GM21367 (cell line): ENCODE data around the gene CACNG6.
"Not testable (repeated sequence)": the region's sequence is repeated elsewhere in the genome, so short reads cannot be mapped to it uniquely, and the experiment has no call there.

Experiments used
- ATAC-seq: cut with Tn5 transposase; IDR thresholded peaks from one replicate; pipeline ENCODE4 v1.9.1; 2021; ENCODE audit not compliant: unreplicated experiment

The CACNG6 gene, protein sequence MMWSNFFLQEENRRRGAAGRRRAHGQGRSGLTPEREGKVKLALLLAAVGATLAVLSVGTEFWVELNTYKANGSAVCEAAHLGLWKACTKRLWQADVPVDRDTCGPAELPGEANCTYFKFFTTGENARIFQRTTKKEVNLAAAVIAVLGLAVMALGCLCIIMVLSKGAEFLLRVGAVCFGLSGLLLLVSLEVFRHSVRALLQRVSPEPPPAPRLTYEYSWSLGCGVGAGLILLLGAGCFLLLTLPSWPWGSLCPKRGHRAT

DNA sequence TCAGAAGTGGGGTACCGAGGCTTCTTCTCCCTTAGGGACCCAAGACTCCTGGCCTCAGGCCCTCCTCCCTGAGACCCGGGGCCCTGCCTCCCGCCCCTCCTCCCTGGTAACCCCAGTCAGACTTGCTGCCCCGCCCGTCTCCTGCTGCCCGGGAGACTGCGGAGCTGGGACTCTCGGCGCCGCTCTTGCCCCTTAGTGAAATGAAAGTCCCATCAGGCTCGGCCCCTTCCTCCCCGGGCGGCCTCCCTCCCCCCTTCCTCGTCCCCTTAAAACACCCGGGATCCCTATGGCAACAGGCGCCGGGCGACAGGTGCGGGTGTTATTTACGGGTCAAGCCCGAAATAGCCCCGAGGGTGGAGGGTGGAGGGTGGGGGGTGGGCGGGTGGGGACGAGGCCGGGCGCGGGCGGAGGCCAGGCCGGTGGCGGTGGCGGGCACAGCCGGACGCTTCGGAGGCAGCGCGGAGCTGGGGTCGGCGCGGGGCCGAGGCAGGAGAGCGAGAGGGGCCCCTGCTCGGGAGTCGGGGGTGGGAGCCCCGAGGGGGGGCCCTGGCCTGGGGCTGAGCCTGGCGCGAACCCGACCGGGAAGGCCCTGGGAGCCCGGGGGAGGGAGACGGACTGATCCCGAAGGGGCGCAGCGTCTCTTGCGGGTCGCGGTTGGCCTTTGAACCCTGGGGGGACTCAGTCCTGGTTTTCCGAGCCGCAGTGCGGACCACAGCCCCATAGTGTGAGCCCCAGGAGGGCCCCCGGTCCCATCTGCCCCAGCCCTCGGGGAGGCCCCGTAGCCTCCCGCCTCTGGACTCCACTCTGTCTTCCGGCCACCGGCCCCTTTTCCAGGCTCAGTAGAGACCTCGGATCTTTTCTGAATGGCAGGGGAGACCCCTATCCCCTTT, at the start of gene CACNG6:
TSS of gene CACNG6 (plus strand) at position 414 of the 890 bp plus-strand sequence. CDS start 1,241 bp downstream, outside the sequence.
- ATAC-seq: no peak

DNA sequence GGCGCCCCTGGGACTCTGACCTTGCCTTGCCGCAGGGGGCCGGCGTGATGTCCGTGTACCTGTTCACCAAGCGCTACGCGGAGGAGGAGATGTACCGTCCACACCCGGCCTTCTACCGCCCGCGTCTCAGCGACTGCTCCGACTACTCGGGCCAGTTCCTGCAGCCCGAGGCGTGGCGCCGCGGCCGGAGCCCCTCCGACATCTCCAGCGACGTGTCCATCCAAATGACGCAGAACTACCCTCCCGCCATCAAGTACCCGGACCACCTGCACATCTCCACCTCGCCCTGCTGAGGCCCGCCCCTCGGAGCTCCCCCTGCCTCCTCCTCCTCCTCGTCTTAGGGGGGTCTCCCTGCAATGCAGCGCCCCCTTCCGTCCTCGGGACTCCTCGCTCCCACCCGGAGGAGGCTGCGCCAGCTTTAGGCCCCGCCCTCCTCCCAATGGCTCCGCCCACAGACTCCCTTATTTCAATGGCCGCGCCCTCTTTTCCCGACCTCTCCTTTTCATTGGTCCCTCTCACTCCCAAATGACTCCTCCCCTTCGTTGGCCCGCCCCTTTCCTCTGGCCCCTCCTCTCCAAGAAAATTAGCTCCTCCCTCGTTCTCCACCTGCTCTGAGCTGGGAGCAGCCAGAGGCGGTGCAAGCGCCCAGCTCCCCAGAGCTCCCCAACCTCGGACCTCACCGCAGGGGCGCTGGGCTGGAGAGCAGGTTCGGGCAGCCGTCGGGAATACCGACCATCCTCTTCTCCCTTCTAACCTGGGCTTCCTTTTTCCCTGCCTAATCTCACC, 49.2 kb upstream of the CACNG6 start:
- ATAC-seq: no peak

DNA sequence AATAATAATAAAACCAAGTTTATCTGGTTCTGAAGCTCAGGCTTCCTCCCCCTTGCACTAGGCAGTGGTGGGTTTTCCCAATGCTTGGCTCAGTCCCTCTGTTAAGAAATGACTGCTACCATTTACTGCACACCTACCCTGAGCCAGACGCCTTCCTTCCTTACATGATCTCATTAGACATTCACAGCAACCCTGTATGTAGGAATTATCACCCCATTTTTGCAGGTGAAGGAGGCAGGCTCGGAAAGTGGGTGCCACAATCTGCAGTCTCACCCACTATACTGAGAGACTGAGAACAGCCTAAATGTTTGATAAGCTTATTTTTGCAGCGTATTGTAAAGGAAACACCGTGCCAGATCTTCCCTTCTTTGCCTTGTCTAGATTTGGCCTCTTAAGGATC, 47.0 kb upstream of the CACNG6 start:
- no peak for ATAC-seq

- ATAC-seq: no peak
Observed at GRCh38 chr19:53944933-53945332, 46.5 kb upstream of the CACNG6 start.

- ATAC-seq: no peak
Observed at GRCh38 chr19:53945441-53945840, 46.0 kb upstream of the CACNG6 start.

DNA sequence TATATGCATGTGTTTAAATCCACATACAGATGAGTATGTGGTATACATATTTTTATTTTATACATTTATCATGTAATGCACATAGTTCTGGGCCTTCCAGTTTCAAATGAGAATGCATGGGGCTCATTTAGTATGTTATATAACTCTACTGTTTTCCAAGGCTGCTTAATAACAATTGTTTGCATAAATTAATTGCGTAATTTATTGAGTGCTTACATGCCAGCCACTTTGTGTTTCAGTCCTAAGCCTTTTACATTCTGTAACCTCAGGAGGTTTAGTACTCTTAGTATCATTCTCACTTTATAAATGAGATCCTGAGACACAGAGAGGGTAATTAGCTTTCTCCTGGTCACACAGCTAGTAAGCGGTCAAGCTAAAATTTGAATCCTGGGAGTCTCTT, 45.4 kb upstream of the CACNG6 start:
- ATAC-seq: no peak

DNA sequence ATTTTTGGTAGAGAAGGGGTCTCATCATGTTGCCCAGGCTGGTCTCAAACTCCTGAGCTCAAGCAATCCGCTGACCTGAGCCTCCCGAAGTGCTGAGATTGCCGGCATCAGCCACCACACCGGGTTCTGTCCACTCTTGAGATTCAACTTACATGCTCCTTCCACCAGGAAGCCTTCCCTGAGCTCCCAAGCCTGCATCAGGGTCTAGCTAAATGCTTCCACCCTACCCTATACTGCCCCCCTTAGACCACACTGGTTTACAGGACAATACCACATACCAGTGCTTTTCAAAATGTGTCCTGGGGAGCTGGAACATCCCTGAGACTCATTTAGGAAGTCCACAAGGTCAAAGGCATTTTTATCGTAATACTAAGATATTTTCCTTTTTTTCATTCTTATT, 43.8 kb upstream of the CACNG6 start:
- no peak for ATAC-seq

DNA sequence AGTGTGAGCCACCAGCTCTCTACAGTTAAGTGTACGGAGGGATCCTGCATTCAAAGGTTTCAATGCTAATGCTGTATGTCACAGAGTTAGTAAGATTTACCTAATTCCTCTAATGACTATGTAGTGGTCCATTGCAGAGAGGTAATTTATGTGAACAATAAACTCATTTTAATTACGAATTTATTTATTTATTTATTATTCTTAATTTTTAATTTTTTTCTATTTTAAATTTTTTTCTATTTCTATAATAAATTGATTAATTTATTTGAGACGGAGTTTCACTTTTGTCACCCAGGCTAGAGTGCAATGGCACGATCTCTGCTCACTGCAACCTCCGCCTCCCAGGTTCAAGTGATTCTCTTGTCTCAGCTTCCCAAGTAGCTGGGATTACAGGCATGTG, 42.8 kb upstream of the CACNG6 start:
- ATAC-seq: not testable (repeated sequence)

DNA sequence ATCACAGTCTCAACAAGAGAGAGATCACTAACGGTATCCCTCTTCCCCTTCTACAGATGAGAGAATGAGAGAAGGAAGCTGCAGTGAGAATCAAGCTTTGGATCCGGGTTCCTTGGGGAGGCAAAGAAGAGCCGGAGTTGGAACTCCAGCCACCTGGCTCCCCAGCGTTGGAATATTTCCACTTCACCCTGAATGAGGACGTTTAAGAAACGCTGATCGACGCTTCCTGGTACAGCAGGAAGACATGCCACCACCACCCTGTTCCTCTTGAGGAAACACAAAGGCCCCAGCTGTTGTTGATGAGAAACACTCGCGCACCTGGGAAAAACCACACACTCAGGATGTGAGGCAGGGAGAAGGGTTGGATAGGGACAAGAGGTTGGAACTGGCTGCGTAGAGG, 40.0 kb upstream of the CACNG6 start:
- no peak for ATAC-seq

DNA sequence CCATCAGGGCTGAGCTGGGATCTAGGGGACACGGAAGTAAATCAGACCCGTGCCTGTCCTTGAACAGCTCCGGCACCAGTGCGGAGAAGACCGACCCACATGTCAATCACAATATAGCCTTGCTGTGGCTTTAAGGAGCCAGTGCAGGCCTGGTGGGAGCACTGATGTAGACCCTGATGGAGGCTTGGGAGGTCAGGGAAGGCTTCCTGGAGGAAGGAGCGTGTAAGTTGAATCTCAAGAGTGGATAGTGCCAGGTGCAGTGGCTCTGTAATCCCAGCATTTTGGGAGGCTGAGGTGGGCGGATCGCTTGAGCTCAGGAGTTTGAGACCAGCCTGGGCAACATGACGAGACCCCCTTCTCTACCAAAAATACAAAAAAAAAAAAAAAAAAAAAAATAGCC, 39.5 kb upstream of the CACNG6 start:
- ATAC-seq: no peak

- no peak for ATAC-seq
Observed at GRCh38 chr19:53953383-53953782, 38.1 kb upstream of the CACNG6 start.

DNA sequence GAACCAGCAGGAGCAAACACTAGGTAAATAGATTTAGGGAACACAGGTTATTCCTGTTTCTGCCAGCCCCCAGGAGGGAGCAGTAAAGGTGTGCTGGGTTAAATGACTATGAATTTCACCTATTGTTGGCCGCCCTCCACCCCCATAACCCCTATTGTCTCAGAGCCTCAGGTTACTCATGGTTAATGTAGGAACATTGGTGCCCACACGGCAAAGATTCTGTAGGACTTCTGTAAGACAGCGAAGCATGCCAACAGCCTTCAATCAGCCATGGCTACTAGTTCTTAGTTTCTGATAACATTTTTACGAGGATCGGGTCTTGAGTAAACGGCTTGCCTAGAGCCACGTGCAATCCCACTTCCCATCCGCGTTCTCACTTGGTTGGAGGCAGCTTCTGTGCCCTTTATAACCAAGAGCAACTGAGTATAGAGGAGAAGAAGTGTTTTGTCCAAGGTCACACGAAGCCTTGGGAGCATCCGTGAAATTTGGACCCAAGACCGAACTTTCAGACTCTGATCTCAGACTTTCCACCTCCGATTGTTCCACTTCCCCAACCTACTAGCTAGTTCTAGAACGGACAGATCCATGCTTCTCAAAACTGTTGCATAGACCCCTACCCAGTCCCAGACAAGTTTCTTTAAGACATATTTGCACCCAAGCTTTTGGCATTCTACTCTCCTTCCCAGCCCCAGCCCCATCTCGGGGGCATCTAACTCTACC, 33.8 kb upstream of the CACNG6 start:
- no peak for ATAC-seq

DNA sequence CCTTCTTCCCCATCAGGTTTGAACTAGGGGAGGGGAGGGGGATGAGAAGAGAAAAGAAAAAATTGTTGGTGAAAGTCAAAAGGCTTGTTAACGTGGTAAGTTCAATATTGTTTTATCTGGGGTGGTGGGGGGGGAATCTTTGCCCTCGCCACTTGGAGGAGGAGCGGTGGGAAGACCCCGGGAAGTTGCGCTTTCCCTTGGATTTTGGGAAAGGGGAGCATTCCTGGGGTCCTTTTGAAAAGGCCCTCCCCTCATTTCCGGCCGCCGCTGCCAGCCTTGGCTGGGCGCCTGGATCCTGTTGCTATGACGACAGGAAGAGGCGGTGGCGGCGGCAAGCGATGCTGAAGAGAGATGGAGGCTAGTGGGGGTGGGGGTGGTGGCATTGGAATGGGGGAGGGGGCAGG, 33.3 kb upstream of the CACNG6 start:
- no peak for ATAC-seq

GRCh38 chr19:53958823-53959757, 32.3 kb upstream of the CACNG6 start:
- ATAC-seq: no peak

- no peak for ATAC-seq
Observed at GRCh38 chr19:53960187-53960586, 31.2 kb upstream of the CACNG6 start.

DNA sequence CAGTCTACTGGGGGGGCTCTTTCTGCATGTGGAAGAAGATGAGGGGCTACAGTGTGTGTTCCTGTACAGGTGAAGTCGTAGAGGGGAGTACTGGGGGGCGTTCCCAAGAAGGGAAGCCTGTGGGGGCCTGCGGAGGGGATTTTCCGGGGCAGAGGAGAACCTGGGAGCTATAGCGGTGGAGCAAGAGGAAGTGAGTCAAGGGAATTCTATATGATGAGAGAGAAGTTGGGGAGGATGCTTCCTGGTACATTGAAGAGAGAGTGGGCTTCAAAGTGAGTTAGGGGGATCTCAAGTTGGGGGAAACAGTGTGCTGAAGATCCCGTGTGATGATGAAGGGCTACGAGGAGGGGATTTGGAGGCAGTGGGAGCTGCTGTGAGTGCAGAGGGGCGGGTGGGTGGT, 30.6 kb upstream of the CACNG6 start:
- ATAC-seq: no peak

DNA sequence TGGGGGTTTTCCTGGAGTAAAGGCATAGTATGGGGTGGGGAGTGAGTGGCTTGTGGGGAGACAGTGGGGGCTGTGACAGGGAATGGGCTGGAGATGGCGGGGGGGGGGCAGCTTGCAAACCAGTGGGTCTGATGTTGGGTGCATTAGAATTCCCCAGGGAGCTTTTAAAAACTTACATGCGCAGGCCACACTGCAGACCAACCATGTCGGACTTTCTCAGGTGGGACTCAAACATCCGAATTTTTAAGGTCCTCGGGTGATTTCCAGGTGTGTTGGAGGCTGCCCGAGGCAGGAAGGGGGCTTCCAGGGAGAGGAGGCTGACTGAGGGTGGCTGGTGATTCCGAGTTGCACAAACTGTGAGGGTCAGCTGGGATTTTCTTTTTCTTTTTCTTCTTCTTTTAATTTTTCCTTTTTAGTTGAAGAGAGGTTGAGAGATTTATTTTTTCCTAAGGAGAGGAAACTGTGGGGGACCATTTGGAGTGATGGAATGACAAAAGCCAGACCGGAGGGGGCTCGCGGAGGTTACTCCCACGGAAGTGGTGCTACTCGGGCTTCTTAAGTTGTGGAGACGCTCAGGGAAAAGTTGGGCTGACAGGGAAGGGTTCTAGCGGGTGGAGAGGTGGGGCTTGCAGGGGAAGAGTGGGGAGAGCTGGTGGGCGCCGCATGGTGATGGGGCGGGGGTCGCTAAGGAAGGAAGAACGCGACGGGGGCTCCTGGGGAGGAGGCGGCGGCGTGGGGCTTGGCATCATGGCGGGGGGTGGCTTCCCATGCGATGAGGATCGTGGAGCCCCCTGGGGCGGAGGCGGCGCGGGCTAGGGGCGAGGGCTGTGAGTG, 29.7 kb upstream of the CACNG6 start:
- ATAC-seq: no peak

GRCh38 chr19:53962887-53963431, 28.5 kb upstream of the CACNG6 start, which contains the start of gene CACNG8:
Gene CACNG8 (plus strand): TSS chr19:53962937.
- no peak for ATAC-seq

GRCh38 chr19:53965091-53965490, 26.3 kb upstream of the CACNG6 start:
- ATAC-seq: no peak
